NCI-H345 (cell line): ENCODE data around the gene FXN.
"Not testable (repeated sequence)": the region's sequence is repeated elsewhere in the genome, so short reads cannot be mapped to it uniquely, and the experiment has no call there.

ENCODE experiments used
- DNase-seq: peaks from one replicate; lab custom pipeline; 2025; lab: John Stamatoyannopoulos, UW

FXN gene

GRCh38 chr9:69035438-69036308 lies at the start of gene FXN:
FXN (plus strand) TSS chr9:69035752; CDS start chr9:69035783, 31 bp downstream.
- peak; percentile 67 for DNase-seq

DNA sequence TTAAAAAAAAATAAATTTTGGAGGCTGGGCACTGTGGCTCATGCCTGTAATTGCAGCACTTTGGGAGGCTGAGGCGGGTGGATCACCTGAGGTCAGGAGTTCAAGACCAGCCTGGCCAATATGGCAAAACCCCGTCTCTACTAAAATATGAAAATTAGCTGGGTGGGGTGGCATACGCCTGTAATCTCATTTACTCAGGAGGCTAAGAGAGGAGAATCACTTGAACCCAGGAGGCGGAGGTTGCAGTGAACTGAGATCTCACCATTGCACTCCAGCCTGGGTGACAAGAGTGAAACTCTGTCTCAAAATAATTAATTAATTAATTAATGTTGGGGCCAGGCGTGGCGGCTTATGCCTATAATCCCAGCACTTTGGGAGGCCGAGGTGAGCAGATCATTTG lies 48.6 kb upstream of the FXN start:
- DNase-seq: not testable (repeated sequence)

DNA sequence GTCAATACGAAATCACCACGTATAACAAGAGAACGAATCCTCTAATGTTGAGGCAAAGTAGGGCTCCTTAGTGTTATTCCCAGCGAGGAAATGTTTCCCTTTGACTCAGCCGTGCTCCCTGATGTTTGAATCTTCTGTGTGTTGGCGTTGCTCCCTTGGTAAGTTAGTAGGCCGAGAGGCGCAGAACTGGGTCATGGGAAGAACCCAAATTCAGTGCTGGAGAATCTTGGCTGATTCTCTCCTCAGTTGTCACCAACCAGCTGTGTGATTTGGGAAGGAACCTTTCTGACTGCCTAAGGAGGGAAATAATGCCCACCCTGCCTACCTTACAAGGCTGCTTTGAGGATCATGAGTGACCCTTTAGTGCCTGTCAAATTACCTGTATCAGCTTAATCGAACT lies 44.1 kb upstream of the FXN start:
- DNase-seq: no peak

DNA sequence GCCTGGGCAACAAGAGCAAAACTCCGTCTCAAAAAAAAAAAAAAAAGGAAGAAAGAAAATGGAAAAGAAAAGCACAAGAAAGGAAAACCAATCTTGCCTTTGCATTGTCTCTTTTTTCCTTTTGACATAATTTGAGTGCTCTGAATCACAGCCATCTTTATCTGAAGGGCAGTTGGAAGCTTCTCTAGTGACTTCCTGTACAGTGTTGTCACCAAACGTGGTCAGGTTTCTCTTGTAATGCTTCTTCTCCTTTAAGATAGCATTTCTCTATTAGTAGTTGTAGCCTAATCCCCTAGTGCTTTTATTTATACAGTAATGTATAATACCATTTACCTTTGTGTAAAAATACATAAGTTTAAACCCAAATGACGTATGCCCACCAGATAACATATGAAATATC lies 39.8 kb upstream of the FXN start:
- no peak for DNase-seq

GRCh38 chr9:68996462-68996861 lies 39.1 kb upstream of the FXN start:
- no peak for DNase-seq

GRCh38 chr9:68997666-68998065 lies 37.9 kb upstream of the FXN start:
- no peak for DNase-seq

- DNase-seq: no peak
These were observed 37.2 kb upstream of the FXN start for GRCh38 chr9:68998385-68998784.

GRCh38 chr9:68998812-68999211 lies 36.7 kb upstream of the FXN start:
- DNase-seq: no peak

GRCh38 chr9:68999393-69000105 lies 36.0 kb upstream of the FXN start:
- peak; percentile 46 for DNase-seq

DNA sequence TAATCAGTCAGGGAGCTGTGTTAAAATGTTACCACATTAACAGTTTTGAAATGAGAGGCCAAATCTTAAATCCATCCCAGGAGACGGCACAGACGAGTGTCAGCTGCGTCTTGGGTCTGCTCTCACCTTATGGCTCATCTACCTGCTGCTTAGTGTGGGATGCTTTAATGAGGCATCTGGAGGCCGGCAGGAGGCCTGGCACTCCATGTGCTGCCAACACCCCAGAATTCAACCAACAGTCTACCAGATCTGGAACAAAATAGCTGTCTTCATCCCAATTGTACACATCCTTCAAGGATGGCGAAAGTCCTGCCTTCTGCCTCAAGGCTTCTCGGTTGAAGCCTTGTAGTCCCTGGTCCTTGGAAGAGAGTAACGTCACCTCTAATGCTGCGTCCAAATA lies 33.6 kb upstream of the FXN start:
- no peak for DNase-seq

- DNase-seq: no peak
These were observed 32.5 kb upstream of the FXN start for GRCh38 chr9:69003051-69003450.

GRCh38 chr9:69004836-69005235 lies 30.7 kb upstream of the FXN start:
- no peak for DNase-seq

DNA sequence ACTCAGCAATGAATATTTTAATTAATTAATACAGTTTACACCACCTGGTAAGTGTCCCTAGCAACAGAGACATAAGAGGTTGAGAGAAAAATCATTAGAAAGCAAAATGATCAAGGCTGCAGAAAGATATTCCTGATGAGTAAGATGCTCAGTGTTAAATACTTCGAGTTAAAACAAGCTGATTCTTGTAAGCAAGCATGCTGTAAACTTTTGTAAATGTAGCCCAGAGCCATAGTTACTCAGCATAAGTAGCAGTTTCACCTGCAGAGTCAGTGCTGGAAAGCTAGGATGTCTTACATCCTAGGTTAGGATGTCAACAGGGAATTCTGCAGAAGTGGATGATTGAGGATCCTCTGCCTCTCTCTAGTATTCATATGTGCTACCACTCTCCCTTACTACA lies 25.8 kb upstream of the FXN start:
- DNase-seq: no peak

GRCh38 chr9:69012696-69013381 lies 22.7 kb upstream of the FXN start:
- DNase-seq: no peak

DNA sequence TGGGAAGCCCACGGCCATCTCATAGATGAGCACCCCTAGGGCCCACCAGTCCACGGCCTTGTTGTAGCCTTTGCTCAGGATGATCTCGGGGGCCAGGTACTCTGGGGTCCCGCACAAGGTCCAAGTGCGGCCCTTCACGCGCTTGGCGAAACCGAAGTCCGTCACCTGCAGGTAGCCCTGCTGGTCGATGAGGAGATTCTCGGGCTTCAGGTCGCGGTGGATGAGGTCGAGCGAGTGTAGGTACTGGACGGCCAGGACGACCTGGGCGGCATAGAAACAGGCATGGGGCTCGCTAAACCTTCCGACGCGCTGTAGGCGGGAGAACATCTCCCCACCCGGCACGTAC lies 22.2 kb upstream of the FXN start:
- no peak for DNase-seq

- DNase-seq: no peak
These were observed 21.5 kb upstream of the FXN start, which contains the start of gene PRKACG for GRCh38 chr9:69014013-69014412. PRKACG (minus strand) TSS chr9:69014113; CDS start chr9:69014092, 21 bp downstream.

- DNase-seq: no peak
These were observed 19.1 kb upstream of the FXN start for GRCh38 chr9:69016191-69017096.

DNA sequence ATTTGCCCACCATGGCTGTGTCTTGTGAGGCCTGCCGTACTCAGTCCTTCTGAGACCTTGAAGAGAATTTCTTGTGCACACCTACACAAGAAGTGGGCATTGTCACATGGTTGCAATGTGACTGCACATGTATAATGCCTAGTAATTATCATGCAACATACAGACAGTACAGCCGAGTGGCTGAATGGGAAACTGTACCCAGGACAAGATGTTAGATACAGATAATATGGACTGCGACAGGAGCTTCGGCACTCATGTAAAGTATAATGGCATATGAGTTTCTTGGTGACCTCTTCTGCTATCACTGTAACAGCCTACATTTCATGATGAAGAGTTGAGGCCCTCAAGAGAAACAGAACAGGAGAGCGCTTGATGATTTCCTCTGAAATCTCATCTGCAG lies 16.8 kb upstream of the FXN start:
- DNase-seq: no peak

GRCh38 chr9:69019808-69020207 lies 15.7 kb upstream of the FXN start:
- DNase-seq: no peak

DNA sequence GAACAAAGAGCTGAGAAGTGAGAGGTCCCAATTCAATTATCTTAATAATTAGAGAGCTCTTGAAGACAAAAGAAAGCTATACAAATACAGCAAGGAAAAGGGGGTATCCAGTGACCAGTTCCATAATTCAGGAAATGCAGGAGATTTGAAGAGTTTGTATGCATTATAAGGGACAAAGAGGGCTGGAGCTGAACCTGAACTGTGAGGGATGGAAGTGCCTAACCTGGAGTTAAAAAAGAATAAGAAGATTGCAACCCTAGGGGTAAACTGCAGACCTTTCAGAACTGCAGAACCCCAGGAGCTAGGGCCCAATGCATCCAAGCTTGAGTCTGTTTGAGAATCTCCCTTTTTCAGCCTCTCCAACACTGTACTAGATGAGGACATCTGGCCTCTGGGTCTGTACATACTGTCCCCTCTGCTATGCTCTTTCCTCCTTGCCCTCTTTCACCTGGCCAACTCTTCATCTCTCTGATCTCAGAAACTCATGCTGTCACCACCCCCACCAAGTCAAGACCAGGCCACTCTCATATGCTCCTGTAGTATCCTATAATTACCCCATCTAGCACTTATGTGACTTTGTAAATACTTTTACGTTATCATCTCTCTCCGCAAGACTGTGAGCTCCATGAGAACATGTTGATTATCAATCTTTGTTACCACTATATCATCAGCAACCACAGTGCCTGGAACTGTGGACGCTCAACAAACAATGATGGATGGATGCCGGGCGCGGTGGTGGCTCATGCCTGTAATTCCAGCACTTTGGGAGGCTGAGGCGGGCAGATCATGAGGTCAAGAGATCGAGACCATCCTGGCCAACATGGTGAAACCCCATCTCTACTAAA lies 15.0 kb upstream of the FXN start:
- no peak for DNase-seq

- no peak for DNase-seq
These were observed 11.9 kb upstream of the FXN start for GRCh38 chr9:69023650-69024049.
